Esophagus mucosa (tissue), 1 donor: ENCODE measurements around the gene R3HDM4. TPM values are rescaled to one million over a fixed set of nuclear protein-coding genes. Genes with fewer than 3 reads are reported as not detected.

Experiments
- ATAC-seq: fragments of 200-7000 bp; cut with Tn5 transposase; one replicate; pipeline ENCODE4 v1.9.1; 2020
- total RNA-seq: library from RNA; stranded (reverse); gene quantifications from one replicate; pipeline ENCODE4 v1.2.4, GENCODE V29; 2023
- donor health status: DM: yes; HTN: yes; CAD: no.

R3HDM4 gene
- total RNA-seq, 1 donor from 2014 or later: 59.2 TPM

DNA sequence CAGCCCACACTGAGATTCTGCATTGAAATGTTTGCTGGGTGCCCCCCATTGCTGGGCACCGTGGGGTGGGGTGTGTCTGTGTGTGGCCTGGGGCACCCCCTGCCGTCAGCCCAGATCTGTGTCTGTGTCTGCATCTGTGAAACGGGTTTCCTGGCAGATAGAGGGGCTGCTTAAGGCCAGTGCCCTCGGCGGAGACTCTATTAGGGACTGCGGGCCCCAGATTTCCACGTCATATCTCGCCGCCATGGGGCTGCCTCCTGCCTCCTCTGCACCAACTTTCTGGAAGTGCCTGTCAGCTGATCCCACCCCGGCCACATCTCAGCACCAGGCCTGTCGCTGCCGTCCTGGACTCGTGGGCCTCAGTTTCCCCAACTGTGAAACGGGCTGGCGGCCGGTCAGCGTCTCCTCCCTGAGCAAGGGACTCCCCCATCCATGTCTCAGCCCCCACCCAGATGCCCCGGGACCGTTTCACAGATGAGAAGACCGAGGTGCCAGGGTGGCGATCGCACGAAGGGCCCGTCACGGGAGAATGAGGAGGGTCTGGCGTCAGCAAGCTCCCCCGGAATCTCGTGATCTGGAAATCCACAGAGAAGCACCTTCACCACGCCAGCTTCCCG, 34.2 kb upstream of the R3HDM4 start:
- ATAC-seq: no peak

DNA sequence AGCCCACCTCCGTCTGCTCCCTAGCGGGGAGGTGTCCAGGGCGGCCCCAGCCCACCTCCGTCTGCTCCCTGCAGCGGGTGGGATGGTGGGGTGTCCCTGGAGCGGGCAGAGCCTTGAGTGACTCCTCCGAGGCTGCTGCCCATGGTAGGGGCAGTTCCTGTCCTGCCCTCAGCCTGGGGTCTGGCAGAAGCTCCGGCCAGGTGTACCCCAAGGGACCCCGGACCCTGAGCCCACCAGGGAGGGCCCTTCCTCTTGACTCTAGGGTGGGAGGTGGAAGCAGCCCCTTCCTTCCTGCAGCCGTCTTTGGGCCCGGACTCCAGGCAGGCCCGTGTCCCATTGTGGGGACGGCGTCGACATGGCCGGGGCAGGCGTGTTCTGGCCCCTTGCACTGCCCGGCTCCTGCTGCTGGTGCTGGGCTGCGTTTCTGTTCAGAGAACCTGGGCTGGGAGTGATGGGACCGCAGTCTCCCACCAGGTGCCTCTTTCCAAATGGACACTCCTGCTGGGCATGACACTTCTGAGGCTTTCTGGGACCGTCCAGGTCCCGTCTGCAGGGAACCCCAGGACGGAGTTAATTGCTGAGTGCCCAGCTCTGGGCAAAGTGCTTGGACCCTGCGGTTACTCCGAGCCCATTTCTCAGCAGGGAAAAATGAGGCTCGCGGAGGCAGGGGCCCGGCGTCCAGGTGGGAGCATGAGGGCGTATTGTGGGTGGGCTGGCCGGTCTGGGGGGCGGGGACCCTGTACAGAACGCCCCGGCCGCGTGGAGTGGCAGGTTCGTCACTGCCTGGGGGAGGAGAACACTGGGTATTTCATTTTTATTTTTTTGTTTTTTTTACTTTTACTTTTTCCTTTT, 32.6 kb upstream of the R3HDM4 start:
- no peak for ATAC-seq

DNA sequence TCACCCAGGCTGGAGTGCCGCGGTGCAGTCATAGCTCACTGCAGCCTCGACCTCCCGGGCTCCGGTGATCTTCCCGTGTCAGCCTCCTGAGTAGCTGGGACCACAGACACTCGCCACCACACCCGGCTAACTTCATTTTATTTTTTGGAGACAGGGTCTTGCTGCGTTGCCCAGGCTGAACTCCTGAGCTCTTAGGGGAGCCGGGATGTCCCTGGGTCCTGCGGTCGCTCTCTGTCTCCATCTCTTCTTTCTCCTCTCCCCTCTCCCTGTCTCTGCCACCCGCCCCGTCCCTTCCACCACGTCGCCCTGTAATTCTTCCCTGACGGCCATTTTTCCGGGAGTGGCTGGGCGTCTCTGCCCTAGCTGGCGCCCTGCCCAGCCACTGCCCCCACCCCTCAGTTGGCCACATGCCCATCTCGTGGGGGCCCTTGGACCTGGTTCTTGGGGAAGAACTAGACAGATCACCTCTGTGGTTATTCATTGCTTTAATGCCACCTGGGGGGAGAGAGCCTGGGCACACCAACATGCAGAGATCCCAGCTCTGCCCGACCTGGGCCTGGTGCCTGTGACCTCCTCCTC, 31.7 kb upstream of the R3HDM4 start:
- no peak for ATAC-seq

DNA sequence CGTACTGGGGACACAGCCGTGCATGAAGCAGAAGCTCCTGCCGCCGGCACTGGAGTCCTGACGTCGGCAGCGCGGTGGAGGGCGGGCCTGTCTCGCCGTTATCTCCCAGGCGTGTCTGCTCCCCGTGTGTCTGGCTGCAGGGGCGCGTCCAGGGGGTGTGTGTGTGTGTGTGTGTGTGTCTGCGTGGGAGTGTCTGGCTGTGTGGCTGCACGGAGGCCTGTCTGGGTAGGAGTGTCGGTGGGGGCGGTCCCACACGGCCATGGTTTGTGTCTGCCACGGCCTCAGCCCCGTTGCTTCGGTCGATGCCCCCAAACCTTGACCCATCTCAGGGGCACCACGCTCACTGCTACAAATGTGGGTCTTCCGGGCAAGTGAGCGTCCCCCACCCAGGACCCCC, 31.1 kb upstream of the R3HDM4 start:
- no peak for ATAC-seq

DNA sequence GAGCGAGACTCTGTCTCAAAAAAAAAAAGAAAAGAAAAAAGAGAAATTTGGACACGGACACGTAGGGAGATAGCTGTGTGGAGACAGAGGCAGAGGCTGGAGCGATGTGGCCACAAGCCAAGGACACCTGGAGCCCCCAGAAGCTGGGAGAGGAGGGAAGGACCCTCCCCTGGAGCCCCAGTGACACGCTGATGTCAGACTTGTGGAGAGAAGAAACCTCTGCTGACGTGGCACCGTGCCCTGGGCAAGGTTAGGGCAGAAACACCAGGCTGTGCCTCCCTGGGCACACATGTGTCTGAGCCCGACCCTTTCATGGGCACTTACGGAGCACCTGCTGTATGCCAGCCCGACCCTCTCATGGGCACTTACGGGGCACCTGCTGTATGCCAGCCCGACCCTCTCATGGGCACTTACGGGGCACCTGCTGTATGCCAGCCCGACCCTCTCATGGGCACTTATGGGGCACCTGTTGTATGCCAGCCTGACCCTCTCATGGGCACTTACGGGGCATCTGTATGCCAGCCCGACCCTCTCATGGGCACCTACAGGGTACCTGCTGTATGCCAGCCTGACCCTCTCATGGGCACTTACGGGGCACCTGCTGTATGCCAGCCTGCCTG, 30.6 kb upstream of the R3HDM4 start:
- no peak for ATAC-seq

DNA sequence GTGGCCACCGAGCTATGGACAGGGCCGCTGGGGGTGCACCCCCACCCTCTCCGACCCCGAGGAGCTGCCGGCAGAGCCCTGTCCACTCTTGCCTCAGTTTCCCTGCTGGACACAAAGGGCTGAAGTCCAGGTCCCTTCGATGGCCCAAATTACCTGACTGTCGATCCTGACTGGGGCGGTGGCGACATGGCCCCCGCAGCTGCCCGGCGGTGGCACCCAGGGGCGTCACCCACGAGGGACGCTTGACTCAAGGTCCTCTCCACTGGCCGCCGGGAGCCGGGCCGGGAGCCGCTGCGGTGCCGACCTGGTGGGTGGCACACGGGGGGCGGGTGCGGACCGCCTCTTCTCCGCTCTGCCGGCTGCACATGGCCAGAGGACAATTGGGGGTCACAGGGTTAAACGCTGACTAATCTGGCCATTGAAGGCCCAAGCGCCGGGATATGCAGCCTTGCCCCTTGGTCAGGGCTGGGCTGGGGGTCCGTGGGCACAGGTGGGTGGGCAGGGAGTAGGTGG, 29.2 kb upstream of the R3HDM4 start:
- ATAC-seq: no peak

DNA sequence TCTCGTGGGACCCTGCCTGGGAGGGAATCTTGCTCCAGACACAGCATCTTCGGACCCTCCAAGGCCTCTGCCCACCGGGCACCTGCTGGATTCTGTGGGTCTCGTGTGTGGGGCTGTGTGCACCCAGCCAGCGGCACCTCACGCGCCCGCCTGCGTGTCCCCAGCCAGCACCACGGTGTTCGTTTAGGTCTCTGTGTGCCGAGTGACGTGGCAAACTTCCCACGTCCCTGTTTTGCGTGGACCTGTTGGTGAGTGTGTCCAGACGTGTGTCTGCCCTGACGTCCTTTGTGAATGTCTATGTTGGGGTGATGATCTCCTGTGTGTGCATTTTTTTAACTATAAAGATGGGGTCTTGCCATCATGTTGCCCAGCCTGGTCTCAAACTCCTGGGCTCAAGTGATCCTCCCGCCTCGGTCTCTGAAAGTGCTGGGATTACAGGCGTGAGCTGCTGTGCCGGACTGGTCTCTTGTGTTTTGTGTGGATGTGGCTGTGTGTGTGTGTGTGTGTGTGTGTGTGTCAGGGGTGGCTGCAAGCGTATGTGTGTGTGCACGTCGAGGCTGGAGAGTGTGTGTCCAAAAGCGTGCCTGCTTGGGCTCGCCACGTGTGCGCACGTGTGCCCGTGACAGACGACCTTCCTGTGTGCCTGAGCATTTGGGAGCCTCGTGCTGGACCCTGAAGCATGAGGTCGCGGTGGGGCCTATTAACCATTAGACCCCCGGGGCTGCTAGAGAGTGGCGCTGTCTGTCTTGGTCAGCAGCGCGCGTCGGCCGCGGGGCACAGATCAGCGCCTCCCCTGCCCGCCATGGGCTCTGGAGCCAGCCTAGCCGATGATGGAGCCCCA, 28.5 kb upstream of the R3HDM4 start:
- ATAC-seq: peak; percentile 17

DNA sequence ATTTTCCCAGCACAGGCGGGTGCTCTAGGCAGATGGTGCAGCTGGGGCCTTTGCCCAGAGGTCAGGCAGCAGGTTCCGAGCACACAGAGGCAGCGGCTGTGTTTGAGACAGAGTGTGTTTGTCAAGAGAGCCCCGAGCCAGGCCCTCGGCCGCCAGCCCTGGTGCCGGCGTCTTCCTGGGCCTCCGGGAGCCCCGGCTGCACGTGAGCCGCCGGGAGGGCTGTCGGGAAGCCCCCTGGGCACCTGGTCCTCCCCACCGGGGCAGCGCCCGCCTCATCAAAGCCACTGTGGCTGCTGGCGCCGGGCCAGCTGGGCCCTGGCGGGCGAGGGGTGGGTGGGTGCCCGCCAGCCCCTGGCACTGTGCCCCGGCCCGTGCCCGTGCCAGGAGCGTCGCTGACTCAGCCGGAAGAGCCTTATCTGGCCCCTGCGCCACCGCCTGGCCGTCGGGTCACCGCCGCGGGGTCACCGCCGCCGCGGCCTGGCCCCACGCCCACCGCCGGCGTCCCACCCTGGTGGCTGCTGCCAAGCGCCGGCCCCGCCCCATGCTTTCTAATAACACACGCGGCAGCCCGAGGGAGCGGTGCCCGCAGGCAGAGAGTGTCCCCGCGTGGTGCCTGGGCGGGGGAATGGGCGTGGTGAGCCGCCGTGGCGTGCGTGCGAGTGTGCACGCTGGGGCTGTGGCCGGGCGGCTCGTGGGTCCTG, 27.7 kb upstream of the R3HDM4 start:
- ATAC-seq: peak; percentile 88

DNA sequence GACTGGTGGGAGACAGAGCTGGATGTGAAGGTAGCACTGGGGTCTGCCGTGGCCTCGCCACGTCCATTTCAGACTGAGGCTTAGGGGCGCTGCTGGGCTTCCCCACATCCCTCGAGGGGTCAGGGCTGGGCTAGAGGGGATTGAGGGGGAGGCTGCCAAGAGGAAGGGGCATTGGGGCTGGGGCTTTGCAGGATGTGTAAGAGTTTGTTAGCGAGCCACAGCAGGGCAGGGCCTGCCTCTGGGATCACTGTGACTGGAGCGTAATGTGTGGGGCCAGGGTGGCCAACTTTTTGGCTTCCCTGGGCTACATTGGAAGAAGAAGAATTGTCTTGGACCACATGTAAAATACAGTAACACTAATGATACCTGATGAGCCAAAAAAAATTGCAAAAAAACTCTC, 26.9 kb upstream of the R3HDM4 start:
- ATAC-seq: no peak

DNA sequence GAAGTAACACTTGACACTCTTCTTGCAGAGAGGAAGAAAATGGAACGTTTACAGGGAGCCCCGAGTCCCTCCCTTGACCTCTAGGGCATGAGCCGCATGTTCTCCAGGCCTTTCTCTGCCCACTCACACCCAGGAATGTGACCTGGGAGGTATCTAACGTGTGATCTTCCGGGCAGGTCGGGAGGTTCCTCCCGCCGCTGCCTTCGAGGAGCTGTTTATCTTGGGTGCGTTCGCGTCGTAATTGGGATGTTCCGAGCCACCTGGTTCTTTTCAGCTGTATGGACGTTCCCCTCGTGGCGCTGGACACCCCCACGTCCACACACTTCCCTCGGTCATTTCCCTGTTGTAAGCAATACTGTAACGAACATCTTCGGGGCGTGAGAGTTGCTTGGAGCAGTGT, 26.4 kb upstream of the R3HDM4 start:
- ATAC-seq: no peak

DNA sequence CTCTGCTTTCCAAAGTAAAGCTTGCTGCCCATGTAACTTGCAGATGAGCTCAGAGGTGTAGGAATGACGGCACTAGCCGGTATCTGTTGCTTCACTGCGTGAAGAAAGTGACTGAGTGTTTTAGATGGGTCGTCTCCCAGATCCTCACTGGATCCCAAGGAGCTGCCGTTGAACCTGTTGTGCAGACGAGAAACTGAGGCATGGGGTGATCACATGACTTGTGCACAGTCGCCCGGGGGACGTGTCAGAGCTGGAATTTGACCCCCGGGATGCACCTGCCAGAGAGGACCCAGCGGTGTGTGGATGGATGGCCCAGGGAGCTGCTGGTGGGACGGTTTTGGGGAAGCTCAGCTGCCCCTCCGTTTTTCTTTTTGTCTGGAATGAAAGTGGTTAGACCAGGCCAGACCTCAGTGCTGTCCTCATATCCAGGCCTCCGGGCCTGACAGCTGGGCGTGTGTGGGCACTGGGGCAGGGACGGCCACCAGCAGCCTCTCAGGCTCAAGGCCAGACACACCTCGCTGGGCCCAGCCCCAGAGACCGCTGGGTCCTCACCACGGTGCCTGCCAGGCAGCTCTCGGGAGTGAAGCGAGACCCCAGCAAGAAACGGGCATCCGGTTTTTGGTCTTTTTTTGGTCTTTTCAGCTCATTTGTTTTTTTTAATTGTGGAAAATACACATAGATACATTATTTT, 25.4 kb upstream of the R3HDM4 start:
- no peak for ATAC-seq

DNA sequence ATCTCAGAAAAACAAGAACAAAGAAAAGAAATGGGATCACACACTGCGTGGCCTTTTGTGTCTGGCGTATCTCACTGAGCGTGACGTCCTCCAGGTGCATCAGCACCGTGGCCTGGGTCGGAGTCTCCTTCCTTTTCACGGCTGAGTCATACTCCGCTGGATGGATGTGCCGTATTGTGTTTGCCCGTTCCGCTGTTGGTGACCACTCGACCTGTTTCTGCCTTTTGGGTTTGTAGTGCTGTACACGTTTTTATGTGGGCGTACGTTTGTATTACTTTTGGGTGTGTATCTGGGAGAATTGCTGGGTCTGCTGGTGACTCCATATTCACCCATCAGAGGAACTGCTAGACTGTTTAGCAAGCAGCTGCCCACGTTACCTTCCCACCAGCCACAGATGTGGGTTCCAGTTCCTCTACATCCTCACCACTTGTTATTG, 24.3 kb upstream of the R3HDM4 start:
- ATAC-seq: no peak

DNA sequence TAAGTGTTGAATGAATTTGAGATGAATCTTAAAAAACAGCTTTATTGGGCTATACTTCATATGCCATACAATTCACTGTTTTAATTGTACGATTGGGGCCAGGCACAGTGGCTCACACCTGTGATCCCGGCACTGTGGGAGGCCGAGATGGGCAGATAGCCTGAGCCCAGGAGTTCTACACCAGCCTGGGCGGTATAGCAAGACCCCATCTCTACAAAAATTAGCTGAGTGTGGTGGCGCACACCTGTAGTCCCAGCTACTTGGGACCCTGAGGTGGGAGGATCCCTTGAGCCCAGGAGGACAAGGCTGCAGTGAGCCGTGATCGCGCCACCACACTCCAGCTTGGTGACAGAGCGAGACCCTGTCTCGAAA, 23.1 kb upstream of the R3HDM4 start:
- ATAC-seq: no peak

DNA sequence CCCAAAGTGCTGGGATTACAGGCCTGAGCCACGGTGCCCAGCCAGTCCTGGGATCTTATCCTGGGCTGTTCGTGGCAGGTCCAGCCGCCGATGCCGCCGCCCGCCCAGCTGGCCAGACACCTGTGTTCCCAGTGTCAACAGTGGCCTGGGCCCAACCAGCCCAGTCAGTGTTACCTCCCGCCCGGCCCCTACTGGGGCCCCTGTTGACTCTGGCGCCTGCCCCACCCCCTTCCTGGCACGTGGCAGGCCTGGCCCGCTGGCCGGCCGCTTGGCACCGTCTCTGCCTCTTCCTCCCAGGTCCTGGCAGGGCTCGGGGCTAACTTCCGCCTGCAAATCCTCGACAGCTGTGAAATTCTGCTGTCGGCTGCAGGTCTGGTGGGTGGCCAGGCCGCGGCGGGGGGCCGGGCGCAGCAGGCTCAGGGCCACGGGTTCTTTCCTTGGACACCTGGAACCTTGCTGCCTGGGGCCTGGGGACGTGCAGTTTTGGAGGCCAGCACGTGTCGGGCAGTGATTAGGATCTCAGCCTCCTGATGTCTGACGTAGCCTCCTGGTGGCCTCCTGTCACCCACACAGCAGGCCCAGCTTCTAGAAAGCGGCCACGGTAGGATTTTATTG, 22.0 kb upstream of the R3HDM4 start:
- ATAC-seq: peak; percentile 64

DNA sequence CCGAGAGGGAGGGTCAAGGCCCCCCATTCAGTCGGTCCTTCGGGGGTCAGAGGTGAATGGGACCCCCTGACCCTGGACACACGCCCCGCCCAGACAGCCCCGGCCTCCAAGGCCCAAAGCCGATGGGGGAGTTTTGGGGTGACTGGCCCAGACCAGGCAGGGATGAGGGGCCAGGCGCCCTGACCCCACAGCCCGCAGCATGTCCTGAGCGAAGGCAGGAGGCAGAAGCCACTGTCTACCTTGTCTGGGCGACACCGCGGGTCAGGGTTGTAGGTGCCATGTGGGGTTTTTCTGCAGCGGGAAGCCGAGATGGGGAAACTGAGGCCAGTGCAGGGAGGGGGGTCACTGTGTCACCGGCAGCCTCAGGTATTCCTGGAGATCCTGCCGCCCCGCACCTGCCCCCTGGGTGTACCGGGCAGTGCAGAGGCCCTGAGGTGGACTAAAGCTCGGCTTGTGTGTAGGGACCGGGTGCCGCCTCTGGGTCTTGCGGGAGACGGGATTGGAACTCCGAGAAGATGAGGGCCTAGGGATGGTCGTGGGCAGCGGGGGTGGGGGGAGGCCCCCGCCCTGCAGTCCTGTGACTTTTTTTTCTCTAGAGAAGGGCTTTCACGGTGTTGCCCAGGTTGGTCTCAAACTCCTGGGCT, 21.3 kb upstream of the R3HDM4 start:
- ATAC-seq: no peak

DNA sequence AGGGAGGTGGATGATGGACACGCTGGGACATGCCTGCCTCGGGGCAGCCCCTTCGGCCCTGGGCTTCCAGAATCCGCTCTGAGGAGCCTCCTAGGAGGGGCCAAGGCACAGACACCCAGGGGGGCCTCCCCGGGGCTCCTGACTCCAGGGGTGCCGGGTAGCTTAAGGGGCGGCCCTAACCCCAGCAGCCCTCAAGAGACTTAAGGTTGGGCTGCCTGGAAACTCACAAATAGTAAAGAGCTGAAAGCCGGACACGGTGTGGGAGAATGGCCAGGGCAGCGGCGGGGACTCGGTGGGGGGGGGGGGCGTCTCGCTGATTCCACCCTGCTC, 20.5 kb upstream of the R3HDM4 start:
- ATAC-seq: no peak

DNA sequence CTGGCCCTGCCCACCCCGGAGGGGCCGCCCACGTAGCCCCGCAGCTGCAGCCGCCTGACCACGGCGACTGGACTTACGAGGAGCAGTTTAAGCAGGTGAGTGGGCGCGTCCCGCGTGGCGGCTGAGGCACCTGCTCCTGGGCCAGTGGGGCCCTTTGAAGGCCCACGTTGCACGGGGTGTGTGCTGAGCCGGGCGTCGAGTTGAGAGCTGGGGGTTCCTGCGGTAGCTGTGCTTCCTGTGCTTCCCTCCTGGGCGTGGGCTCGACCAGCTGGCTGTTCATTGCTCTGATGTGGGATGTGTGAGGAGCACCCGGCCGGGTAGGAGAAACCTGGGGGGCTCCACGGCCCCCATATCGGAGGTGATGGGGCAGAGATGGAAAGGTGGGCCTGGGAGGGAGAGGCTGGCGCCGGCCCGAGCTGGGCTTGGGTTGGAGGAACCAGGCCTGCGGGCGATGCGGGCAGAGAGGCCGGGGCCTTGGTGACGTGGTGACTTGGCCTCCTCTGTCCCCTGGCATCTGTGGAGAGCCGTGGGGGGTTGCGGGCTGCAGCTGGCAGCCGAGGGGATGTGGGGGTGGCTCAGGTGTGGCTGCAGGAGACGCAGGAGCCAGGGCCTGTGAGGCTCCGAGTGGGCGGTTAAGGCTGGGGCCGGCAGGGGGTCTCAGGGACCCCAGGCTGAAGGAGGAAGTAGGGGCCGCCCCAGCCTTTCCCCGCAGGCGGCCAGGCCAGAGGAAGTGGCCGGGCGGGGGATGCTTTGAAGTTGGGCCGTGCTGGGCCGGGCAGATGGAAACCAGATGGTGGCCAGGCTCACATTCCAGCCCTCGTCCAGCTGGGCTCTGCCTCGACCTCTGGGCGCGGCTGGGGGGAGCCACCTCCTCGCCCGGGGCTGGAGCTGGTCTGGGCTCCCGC, 19.9 kb upstream of the R3HDM4 start:
- ATAC-seq: peak; percentile 27

DNA sequence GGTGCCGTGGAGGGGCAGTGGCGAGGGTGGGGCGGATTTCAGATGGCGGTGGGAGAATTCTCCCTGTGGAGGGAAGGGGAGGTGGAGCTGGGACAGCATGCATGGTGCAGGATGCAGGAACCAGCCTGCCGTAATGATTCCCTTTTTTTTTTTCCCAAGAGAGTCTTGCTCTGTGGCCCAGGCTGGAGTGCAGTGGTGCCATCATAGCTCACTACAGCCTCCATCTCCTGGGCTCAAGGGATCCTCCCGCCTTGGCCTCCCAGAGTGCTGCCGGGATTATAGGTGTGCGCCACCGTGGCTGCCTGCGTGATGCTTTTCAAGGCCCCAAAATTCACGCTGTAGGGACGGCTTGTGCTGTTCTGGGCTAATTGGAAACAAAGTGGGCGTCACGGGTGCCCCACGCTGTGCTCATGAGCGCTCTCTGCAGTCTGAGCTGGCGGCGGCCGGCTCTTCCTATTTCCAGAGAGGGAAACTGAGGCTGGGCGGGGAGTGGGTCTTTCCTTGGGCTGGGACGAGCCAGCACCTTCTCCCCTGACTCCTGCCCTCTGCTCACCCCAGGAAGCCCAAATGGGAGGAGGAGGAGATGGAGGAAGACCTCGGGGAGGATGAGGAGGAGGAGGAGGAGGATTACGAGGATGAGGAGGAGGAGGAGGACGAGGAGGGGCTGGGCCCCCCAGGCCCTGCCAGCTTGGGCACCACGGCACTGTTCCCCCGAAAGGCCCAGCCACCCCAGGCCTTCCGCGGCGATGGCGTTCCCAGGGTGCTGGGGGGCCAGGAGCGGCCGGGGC, 19.0 kb upstream of the R3HDM4 start:
- ATAC-seq: no peak
